ENCODE measurements around the gene TIA1.
"Not testable (repeated sequence)": the region's sequence is repeated elsewhere in the genome, so short reads cannot be mapped to it uniquely, and the experiment has no call there.

The TIA1 gene

DNA sequence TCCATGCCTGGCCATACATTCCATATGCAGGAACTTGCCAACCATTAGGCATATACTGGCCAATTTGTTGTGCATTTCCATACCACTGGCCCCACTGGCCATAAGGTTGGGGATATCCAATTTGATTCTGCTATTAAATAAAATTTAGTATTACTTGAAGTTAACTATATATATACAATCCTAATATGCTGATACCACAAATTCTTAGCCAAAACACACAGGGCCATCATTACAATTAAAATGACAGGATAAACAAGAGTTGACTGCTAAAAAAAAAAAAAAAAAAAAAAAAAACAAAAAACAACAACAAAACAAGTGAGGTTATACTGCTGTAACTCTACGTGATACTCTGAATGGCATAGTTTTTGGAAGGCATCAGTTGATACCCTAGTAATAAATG lies 34.1 kb downstream of the TIA1 start:
- no peak for DNase-seq

DNA sequence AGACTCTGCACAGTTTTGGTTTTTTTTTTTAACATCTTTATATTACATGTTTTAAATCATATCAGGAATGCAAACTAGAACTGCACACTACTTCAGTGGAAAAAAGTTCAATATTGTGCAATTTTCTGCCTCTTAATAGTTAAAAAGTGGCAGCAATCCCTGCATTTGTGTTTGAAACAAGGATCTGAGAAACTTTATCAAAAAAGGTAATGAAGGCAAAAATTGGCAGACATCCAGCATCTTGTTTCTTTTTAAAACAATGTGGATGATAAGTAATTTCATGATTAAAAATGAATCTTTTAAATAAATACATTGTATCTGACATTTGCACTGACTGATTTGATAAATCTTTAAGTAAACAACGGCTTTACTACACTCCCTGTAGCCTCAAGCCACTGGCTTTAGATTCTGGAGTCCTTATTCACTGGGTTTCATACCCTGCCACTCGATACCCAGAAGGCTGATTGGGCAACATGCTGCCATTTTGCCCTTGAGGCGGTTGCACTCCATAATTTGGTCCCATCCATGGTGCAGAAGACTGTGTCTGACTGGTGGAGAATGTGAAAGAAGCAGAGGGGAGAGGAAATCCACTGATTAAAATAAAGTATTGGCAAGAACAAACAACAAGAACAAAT lies 36.0 kb downstream of the TIA1 start:
- DNase-seq = no peak

DNA sequence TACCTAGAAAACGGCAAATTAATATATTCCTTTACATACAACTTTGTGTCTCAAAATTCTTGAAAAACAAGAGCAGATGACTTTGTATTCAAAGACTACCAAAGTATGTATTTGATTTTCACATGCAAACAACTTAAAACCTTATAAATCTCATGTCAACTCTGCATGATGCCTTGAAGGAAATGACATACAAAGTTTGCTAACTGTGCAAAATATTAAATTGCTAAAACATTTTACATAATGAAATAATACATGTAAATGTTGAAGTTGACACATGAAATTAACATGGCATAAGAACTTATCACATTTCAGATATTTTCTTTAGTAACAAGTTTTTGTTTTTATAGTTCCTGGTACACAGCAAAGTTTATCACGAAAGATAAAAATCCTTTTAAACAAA lies 36.8 kb downstream of the TIA1 start:
- no peak for DNase-seq

DNA sequence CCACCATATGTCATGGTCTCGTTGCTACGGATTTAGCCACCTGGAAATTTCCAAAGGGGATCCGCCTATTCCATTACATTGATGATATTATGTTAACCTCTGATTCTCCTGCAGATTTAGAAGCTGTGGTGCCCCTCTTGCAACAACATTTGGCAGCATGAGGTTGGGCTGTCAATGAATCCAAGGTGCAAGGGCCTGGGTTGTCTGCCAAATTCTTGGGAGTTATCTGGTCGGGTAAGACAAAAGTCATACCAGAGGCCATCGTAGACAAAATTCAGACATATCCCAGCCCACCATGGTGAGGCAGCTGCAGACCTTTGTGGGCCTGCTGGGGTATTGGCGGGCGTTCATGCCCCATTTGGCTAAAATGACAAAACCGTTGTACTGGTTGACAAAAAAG lies 44.0 kb downstream of the TIA1 start:
- DNase-seq = no peak

DNA sequence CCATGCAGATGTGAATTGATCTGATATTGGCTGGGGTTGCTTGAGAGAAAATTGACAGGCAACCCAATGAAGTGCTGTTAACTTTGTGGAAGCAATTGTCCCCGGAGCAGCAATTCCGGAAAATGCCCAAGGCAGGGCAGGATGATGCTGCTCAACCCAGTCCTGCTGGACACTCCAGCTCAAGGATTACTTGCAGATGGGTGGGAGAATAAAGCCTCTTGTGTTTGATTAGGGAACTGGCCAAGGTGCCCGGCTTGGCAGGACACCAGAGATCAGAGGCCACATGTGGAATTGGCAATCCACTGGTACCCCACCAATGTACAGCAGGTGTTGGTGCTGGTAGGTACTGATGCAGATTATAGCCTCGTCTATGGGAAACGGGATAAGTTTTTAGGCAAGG lies 45.3 kb downstream of the TIA1 start:
- DNase-seq = no peak

DNA sequence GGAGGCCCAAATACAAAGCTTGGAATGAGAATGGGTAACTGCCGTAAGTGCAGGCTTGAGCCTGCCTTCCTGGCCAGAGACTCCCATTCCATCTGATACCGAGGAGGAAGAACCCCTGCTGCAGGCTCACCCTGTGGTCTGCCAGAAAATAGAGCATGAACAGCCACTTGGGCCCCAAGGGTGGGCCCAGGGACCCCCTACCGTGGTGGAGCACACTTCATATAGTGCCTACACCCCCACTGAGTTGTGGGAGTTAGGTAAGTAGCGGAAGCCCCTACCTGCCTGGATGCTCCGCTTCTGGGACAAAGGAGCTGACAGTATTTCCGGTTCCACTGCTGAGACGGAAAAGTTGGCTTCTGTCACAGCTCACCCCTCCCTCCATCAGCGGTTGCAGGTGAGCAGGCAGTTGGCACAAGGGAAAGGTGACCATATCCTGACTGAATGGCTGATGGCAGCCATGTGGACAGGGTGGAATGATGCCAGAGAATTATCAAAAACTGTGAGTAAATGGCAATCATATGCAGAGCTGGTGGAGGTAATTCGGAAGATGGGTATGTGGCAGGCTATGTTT lies 46.1 kb downstream of the TIA1 start:
- DNase-seq = no peak

DNA sequence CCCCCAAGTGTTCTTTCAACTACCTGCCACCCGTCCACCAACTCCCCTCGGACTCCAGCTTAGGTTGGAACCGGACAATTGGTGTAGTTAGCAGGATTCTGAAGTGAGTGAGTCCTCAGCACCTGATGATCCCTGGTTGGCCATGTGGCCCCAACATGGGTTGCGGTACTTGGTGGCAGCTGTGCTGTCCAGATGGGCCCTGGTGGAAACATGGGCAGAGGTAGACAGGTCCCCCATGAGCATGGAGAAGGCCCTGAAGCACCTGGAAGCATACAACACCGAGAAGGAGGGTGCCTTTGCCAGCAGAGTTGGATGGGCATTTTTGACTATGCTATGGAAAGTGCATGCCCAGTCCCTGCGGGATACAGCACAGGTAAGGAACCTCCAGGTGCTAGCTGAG lies 46.6 kb downstream of the TIA1 start:
- DNase-seq = no peak

DNA sequence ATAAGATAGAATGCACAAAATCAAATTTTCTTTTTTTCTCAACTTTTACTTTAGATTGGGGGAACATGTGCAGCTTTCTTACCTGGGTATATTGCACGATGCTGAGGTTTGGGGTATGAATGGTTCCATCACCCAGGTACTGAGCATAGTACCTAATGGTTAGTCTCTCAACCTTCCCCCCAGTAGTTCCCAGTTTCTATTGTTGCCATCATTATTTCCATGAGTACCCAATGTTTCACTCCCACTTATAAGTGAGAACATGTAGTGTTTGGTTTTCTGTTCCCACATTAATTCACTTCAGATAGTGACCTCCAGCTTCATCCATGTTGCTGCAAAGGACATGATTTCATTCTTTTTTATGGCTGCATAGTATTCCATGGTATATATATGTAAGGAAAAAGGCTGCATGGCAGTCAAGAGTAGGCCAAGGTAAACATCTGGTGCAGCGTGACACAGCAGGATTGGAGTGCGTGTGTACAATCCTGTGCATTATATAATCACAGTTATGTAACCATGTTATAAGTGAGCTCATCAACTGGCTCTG lies 47.1 kb downstream of the TIA1 start:
- no peak for DNase-seq

DNA sequence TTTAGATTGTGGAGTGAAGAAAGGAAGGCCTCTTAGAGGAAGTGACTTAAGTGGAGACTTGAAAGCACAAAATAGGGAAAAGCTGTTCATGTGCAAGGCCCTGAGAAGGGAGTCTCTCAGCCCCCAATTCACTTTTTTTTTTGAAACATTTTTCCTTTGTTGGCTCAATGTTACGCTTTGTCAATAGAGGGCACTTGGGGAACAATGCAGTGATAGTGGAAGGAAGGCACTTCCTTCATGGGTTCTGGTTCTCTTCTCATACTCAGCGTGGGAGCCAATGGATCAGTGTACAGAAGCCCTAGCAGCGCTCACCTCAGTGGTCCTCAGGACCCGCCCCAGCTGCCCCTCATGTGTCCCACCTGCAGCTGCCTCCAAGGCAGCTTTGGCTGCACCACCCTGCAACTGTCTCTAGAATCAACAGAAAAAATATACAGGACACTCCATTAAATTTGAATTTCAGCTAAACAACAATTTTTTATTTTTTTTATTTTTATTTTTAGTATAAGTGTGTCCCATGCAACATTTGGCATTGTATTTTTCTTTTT lies 49.0 kb downstream of the TIA1 start:
- no peak for DNase-seq

DNA sequence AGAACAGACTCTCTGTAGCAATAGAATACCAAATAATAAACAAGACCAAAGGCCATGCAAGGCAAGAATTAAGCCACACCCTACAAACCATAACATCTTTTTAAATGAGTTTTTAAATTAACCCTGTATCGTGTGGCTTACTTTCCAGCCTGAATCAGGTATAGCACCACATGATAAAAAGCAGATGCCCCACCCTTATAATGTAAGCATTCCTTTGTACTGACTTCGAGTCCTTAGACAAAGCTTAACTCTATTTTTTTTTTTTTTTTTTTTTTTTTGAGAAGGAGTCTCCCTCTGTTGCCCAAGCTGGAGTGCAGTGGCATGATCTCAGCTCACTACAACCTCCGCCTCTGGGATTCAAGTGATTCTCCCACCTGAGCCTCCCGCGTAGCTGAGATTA lies 55.9 kb downstream of the TIA1 start:
- no peak for DNase-seq

DNA sequence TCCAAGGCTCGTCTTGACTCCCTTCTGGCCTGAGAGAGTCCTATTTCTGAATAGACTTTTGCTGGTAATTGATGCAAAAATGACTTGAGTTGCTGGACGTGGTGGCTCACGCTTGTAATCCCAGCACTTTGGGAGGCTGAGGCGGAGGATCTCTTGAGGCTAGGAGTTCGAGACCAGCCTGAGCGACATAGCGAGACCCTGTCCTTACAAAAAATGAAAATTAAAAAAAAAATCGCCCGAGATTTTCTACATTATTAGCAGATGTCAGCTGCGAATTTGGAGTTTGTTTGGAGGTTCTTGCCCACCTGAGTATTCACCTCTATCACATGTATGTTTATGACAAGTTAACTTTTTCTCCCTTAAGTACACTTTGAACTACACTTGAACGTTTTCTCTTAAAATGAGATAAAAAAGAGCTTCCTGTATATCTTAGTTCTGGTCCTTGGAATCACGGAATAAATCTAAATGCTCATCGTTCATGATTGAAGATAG lies 57.1 kb downstream of the TIA1 start:
- DNase-seq = no peak

DNA sequence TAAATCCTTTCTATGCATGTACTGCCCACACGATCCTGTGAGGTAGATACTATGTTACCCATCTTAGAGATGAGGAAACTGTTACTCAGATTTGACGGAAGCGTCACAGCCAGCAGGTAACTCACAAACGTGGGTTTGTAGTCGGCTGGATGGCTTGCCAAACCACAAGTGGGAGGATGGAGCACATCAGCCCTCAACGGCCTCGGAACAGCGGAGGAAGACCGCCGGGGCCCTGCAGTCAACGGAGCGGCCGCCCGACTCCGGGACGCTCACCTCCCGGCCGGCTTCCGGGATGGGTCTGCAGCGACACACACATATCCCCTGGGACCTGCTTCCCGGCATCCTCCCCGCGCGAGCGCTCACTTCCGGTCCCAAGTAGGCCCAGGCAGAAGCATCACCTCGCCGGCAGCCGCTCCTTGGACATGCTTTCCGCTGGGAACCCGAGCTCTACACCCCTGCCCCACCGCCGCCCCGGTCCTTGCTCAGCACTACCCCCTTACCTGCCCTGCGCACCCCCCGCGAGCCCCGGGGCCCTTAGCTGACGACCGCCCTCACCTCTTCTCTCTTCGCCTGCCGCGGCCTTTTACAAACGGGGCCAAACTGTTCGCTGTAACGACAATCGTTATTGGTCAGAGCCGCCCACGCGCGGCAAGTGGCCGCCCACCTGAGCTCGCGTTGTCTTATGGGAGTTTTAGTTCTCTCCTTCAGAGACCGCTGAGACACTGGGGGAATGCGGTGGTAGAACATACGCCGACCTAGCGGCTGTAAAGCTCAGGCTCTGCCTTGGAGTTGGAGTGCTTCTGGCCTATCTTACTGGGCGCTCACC lies 57.8 kb downstream of the TIA1 start, which contains the start of gene C2orf42:
Gene C2orf42 (minus strand): TSS at position 602 of the 826 bp plus-strand sequence. CDS start 9,034 bp downstream, outside the sequence.
- DNase-seq = peak; percentile 98

DNA sequence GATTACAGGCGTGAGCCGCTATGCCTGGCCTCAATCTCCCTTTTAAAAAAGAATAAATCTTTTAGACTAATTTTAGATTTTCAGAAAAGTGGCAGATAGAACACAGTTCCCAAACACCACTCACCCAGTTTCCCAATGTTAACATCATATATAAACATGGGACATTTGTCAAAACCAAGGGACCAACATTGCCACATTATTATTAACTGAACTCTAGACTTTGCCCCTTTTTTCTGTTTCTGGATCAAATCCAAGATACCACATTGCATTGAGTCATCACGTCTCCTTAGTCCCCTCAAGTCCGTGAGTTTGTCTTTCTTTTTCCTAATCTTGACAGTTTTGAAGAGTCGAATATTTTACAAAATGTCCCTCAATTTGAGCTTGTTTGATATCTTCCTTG lies 60.0 kb downstream of the TIA1 start:
- no peak for DNase-seq

DNA sequence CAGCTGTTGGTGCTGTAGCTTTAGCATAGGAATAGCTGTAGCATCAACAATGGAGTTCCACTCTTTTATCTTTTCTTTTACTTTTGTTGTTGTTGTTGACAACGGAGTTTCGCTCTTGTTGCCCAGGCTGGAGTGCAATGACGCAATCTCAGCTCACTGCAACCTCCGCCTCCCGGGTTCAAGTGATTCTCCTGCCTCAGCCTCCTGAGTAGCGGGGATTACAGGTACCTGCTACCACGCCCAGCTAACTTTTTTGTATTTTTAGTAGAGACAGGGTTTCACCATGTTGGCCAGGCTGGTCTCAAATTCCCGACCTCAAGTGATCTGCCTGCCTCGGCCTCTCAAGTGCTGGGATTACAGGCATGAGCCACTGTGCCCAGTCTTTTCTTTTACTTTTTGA lies 61.3 kb downstream of the TIA1 start:
- DNase-seq = not testable (repeated sequence)

DNA sequence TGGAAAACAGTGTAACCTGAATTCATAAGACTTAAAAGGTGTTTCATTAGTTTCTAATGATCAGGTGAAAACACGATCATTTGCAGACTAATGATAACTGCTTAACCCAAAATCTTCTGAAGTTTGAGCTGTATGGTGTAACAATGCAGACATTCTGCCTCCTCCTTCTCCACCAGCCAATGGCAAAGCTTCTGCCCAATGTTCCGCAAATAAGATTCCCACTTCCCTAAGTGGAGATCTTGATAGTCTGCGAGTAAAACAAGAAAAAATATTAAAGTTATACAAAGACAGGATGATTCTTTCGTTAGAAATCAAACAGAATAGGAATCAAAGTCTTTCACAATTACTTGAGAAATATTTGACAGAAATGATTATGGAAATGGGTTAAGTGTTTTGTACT lies 65.7 kb downstream of the TIA1 start:
- DNase-seq = no peak

DNA sequence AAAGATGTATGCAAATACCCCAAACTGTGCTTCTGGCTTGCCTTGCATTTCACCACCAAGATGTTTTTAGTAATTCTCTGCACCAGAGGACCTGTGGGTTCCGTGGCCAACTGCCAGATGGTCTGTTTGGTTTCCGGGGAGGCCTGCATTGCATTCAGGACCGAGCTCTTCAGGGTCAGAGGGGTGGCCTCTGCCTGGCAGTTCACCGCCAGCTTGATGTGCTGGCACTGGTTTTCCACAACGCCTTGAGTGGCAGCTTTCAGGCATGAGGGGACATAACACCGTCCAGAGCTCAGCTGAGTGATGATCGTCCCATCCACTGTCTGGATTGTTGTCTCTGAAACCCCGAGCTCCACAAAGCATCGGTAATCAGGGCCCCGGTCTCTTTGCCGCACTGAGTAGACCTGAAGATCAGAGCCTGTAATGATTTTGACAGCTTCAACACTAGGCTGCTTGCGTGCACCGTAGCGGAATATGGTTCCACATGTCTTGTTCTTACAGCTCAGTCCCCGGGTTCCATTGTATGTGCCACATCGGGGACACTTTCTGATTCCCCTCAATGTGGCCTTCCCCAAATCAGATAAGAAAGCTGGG lies 67.0 kb downstream of the TIA1 start:
- DNase-seq = no peak

DNA sequence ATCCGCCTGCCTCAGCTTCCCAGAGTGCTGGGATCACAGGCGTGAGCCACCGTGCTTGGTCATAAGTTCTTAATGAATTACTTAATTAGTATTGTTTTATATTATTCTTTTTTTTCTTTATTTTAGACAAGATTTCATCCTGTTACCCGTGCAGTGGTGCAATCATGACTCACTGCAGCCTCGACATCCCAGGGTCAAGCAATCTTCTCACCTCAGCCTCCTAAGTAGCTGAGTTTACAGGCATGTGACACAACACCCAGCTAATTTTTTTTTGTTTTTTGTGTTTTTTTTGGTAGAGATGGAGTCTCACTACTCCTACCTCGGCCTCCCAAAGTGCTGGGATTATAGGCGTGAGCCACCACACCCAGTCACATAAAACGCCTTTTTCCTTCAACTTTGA lies 74.9 kb downstream of the TIA1 start:
- no peak for DNase-seq

DNA sequence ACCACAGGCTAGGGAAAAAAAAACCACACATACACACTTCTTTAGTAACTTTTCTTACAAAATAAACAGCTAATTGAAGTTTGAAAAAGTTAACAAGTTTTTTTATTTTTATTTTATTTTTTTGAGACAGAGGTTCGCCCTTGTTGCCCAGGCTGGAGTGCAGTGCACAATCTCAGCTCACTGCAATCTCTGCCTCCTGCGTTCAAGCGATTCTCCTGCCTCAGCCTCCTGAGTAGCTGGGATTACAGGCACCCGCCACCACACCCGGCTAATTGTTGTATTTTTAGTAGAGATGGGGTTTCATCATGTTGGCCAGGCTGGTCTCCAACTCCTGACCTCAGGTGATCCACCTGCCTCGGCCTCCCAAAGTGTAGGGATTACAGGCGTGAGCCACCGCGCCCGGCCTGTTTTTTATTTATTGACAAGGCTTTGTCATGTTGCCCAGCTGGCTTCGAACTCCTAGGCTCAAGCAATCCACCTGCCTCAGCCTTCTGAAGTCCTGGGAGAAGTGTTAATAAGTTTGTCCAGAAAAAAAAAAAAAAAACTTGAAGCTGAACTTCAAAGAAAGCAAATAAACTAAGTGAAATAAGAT lies 78.7 kb downstream of the TIA1 start:
- DNase-seq = not testable (repeated sequence)

DNA sequence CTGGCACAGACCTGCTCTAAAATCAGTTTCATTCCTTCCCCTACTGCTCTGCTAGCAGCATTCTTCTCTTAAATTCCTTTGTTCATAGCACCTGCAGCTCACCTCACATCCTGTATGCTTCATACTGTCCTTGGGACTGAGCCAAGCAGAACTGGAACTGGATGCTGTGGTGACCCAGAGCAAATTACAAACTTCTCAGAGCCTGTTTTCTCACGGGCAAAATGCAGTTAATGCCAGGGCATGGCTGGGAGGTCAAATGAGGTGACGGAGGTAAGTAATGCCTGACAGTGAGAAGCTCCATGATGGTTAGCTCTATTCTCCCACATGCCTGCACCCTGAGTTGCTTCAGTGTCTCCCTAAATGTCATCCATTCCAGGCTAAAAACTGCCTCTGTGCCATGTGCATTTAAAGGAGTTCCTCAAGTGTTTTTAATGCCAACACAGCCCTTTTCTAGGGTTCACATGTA lies 87.3 kb downstream of the TIA1 start:
- no peak for DNase-seq

DNA sequence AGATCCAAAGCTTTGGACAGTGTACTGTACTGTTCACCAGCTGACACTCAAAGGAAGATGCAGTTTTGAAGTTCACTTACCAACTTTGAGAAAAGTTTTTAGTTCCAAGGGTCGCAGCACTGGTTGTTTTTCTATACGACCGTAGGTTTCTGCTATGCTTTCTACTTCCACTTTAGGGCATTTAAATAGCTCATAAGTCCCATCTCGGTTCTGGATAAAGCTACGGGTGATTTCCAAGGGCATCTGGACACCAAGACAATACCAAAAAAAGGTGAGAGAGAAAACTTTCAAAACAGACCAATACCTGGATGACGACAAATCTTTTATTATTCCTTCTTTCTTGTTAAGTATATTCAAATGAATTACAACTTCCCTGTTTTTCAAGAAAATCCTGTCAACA lies 87.9 kb downstream of the TIA1 start:
- DNase-seq = no peak
